Peyer's patch (tissue), 4 donors: Measurements from ENCODE around the gene PPP1R1B.

ENCODE experiments used
- POLR2A ChIP-seq, 2 donors: fragments of 450-650 bp; IDR thresholded peaks; one replicate each; pipeline ENCODE4 v1.5.1; 2017; ENCODE audit warnings: antibody characterized with exemption in 2 of 2, mild to moderate bottlenecking in 2 of 2, moderate library complexity in 2 of 2
- TF ChIP-seq, protein P1 (sequence below), 6 experiments: fragments of 450-650 bp in 4 of 6; fragments of 200-600 bp in 2 of 6; sonication (generic) in 1 of 6; IDR thresholded peaks; one replicate each; pipeline ENCODE4 v1.5.1; 2017 to 2019; ENCODE audit warnings: antibody characterized with exemption in 6 of 6, mild to moderate bottlenecking in 3 of 6, moderate library complexity in 1 of 6

- TF ChIP-seq, protein P1, sequence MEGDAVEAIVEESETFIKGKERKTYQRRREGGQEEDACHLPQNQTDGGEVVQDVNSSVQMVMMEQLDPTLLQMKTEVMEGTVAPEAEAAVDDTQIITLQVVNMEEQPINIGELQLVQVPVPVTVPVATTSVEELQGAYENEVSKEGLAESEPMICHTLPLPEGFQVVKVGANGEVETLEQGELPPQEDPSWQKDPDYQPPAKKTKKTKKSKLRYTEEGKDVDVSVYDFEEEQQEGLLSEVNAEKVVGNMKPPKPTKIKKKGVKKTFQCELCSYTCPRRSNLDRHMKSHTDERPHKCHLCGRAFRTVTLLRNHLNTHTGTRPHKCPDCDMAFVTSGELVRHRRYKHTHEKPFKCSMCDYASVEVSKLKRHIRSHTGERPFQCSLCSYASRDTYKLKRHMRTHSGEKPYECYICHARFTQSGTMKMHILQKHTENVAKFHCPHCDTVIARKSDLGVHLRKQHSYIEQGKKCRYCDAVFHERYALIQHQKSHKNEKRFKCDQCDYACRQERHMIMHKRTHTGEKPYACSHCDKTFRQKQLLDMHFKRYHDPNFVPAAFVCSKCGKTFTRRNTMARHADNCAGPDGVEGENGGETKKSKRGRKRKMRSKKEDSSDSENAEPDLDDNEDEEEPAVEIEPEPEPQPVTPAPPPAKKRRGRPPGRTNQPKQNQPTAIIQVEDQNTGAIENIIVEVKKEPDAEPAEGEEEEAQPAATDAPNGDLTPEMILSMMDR (IDR thresholded peaks at IDR 0.05): no peak
- TF ChIP-seq POLR2A (IDR thresholded peaks at IDR 0.05): no peak
Measured at GRCh38 chr17:39600288-39600996, 26.3 kb upstream of the PPP1R1B start.
